Fibroblast of the aortic adventitia (primary cell): ENCODE measurements around the gene GDPD3. TPM values are rescaled to one million over a fixed set of nuclear protein-coding genes. Genes with fewer than 3 reads are reported as not detected.
A peak's percentile ranks its signal among the peaks of the same experiment; 100 is the strongest.

Source experiments
- DNase-seq: peaks from one replicate; pipeline ENCODE4 v3.0.0-alpha.2; 2010; ENCODE audit warnings: low read depth
- H3K4me3 ChIP-seq: 2 replicates; pipeline ENCODE4 v1.5.1; 2011; ENCODE audit warnings: low read depth, mild to moderate bottlenecking, control low read depth, low read length, moderate library complexity
- total RNA-seq: library from RNA; depleted of rRNA; stranded (reverse); fragments of >200 nt; gene quantifications from 2 replicates; pipeline ENCODE4 v1.2.3, GENCODE V29; 2012; ENCODE audit warnings: low replicate concordance
- TF ChIP-seq, protein P1 (sequence below): IDR thresholded peaks from 2 replicates; pipeline ENCODE4 v1.5.1; 2011; ENCODE audit warnings: mild to moderate bottlenecking, low read length, control low read depth, inconsistent platforms; ENCODE audit not compliant: insufficient read depth

The GDPD3 gene
- total RNA-seq, 1 donor = 1.5 TPM

DNA sequence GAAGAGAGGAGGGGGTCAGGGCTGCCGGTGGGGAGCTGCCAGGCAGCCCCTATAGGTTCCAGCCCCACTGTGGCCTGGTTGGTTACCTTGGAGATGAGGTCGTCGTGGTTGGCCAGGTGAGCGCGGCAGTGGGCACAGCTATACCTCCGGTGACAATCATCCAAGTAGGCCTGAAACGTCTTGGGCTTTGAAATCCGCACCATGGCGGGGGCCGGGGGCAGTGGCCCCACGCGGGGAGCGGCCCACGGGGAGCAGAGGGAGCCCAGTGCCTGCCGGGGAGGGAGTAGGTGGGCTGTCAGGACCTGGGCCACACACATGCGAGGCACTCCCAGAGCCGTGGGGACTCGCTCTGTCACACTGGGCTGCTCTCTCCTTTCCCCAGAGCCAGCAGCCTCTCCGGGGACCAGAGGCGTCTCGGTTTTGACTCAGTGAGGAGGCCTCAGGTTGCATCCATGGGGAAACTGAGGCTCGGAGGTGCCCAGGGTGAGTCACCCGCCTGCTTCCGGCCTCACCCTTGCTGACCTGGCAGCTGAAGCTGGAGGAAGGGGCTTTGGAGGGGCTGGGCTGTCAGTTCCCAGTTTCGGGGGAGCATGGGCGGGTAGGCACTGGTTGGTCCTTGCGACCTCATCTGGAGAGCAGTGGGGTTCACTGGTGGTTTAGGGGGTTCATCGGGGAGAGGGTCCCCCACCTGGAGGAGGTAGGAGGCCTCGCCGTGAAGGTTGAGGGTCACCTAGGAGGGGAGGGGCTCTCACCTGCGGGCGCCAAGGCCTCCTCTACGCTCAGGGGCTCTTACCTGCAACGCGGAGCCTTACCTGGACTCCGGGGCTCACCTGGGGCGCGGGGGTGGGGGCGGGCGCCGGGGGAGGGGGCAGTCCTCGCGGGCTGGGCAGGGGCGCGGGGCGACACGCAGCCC is 17.9 kb downstream of the GDPD3 start:
- peak overlapping the region; percentile 85 for H3K4me3 ChIP-seq
- no peak for DNase-seq
- TF ChIP-seq, protein P1, sequence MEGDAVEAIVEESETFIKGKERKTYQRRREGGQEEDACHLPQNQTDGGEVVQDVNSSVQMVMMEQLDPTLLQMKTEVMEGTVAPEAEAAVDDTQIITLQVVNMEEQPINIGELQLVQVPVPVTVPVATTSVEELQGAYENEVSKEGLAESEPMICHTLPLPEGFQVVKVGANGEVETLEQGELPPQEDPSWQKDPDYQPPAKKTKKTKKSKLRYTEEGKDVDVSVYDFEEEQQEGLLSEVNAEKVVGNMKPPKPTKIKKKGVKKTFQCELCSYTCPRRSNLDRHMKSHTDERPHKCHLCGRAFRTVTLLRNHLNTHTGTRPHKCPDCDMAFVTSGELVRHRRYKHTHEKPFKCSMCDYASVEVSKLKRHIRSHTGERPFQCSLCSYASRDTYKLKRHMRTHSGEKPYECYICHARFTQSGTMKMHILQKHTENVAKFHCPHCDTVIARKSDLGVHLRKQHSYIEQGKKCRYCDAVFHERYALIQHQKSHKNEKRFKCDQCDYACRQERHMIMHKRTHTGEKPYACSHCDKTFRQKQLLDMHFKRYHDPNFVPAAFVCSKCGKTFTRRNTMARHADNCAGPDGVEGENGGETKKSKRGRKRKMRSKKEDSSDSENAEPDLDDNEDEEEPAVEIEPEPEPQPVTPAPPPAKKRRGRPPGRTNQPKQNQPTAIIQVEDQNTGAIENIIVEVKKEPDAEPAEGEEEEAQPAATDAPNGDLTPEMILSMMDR = no peak

DNA sequence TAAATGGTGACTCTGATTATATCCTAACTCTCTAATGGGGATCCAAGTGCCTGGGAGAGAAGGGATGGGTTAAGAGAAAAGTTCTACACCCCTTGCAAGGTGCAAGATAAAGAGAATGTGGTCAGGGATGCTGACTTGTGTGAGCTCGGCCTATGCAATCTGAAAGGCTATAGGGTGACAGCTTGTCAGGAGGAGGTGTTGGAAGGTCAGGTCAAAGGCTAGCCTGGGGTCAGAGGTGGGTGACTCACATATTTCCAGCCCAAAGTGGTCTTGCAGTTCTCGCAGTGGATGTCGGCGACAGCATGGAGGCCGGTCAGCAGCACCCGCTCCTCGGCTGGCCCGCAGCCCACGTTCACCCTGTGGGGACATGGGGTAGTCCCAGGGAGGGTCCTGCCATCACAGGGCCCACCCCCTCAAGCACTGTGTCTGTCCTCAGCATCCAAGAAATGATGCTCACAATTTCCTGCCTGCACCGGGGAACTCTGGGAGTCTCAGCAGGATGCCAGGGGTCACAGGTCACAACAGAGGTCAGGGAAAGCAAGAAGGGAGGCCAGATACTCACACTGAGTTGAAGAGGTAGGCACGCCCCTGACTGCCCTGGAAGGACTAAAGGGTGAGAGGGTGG is 18.7 kb downstream of the GDPD3 start:
- TF ChIP-seq, protein P1 = no peak
- peak overlapping the region; percentile 85 for H3K4me3 ChIP-seq
- DNase-seq = no peak

DNA sequence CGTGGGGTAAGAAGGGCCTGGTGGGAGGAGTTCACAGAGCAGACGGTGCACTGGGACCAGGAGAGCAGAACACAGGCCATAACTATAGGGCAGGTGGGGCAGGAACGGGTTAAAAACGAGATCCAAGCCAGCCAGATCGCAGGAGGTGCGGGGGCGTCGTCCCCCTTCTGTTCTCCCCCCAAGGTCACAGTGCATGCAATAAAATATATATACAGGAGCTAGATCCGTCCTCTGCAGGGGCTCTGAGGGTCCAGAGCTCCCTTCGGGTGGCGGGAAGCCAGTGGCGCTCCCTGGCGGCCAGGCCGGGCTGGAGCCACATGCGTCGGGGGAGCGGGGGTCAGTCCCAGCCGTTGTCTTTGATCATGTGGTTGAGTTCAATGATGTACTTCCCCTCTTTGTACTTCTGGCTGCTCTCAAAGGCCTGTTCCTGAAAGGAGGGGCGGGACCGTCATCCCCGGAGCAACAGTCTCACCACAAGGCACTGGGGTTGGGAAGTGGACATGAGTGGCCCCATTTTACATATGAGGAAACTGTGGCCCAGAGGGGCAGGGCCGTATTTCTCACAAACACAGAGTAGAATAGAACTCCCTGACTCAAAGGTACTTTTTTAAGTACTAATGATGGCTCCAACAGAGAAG is 20.8 kb downstream of the GDPD3 start:
- H3K4me3 ChIP-seq = peak overlapping the region; percentile 56
- DNase-seq = peak; percentile 58
- TF ChIP-seq, protein P1 = peak; percentile 62

DNA sequence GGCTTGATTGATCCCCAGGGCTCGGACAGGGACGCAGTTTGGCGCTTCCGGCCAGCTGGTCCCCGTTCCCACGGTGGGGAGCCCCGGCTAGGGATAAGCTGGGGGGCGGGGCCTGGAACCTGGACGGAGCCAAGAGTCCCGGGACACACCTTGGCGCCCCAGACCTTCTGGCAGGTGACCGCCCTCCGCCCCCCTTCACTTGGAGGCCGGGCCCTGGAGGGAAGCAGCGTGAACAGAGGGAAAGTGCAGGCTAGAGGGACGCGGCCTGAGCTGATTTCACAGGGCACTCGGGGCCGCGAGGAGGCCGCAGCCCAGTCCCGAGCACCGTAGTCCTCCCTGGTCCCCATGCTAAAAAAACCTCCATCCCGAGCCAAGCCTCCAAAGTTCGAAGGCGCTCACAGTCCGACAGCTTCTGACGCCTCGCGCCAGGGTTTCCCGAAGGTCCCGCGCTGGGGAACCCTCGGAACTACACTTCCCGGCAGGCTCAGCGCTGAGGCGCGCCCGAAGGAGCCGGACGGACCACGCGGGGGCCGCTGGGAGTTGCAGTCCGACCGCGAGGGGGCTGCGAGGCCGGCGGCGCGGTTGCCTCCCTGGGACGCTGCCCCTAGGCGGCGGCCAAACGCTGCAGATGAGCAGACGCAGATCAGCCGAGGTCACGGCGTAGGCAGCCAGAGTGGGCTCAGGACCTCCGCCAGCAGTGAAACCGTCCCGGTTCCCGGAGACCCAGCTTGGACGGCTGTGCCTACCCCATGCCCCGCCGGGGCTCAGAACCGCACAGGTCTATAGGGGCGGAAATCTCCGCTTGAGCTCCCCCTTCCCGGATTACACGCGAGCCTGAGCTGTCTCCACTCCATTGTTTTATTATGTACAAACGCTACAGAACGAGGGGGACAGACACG is 21.6 kb downstream of the GDPD3 start, which contains the start of gene TBX6:
TSS of gene TBX6 (minus strand) at position 451 of the 899 bp plus-strand sequence. CDS start 731 bp downstream, outside the sequence.
- peak within 1 kb of the TSS; percentile 57 for H3K4me3 ChIP-seq
- TF ChIP-seq, protein P1 = peak; percentile 71
- peak; percentile 80 for DNase-seq

DNA sequence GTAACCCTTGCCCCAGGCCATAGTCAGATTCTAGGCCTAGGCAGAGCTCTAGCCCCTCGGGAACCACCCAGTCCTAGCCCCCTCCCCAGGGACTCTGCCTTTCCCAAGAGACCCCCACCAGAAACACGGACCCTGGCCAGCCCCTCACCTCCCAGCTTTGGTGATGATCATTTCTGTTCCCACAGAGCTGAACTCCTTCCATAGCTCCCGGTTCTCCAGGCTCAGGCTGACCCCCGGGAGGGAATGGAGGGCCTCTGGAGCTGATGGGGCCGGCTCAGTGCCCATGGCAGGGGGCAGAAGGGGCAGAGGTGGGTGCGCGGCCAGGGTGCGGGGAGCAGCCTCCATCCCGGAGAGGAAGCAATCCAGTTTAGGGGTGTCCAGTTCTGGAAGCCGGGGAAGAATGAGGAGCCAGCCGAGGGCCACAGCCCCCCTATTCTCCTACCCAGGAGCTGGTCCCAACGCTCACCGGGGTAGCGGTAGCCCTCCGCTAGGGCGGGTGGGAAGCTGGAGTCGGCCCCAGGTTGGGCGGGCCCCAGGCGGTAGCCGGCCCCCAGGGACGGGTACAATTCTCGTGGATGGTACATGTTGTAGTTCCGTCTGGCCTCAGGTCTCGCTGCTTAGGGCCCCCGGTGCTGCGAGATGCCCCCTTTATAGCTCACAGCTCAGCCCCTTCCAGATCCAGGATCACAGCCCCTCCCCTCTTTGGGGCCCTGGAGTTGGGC is 22.6 kb downstream of the GDPD3 start:
- no peak overlapping the region for H3K4me3 ChIP-seq
- DNase-seq = no peak
- TF ChIP-seq, protein P1 = no peak
